Chondrocyte (in vitro differentiated cells): ENCODE results near the gene RNF40. TPM values are rescaled to one million over a fixed set of nuclear protein-coding genes. Genes with fewer than 3 reads are reported as not detected.
A peak's percentile ranks its signal among the peaks of the same experiment; 100 is the strongest.

ENCODE experiments used
- DNase-seq: peaks from one replicate; pipeline ENCODE4 v3.0.0; 2021; ENCODE audit warnings: mixed read lengths, low spot score
- H3K27ac Mint-ChIP-seq: one replicate; pipeline ENCODE4 v1.8.0; 2021; ENCODE audit warnings: mild to moderate bottlenecking, moderate library complexity, mixed read lengths; ENCODE audit not compliant: unreplicated experiment
- H3K27me3 Mint-ChIP-seq: 2 replicates; pipeline ENCODE4 v1.8.0; 2021; ENCODE audit warnings: low read depth, mixed read lengths
- H3K36me3 Mint-ChIP-seq: 2 replicates; pipeline ENCODE4 v1.8.0; 2021; ENCODE audit warnings: low read depth, mixed read lengths
- H3K4me1 Mint-ChIP-seq: 2 replicates; pipeline ENCODE4 v1.8.0; 2021; ENCODE audit warnings: low read depth, mild to moderate bottlenecking, mixed read lengths
- H3K4me3 Mint-ChIP-seq: one replicate; pipeline ENCODE4 v1.8.0; 2021; ENCODE audit warnings: mild to moderate bottlenecking, moderate library complexity, mixed read lengths; ENCODE audit not compliant: unreplicated experiment
- H3K9me3 Mint-ChIP-seq: 2 replicates; pipeline ENCODE4 v1.8.0; 2021; ENCODE audit warnings: low read depth, mixed read lengths
- CTCF ChIP-seq: fragments of 200-600 bp; sonication (generic); IDR thresholded peaks from 2 replicates; pipeline ENCODE4 v1.5.0; 2021; ENCODE audit warnings: antibody characterized with exemption, mild to moderate bottlenecking, moderate library complexity
- total RNA-seq: library from RNA; stranded (reverse); gene quantifications from 3 replicates; pipeline ENCODE4 v1.2.1, GENCODE V29; 2021

The RNF40 gene
- total RNA-seq, 1 donor from 2014 or later, result 71.1 TPM

DNA sequence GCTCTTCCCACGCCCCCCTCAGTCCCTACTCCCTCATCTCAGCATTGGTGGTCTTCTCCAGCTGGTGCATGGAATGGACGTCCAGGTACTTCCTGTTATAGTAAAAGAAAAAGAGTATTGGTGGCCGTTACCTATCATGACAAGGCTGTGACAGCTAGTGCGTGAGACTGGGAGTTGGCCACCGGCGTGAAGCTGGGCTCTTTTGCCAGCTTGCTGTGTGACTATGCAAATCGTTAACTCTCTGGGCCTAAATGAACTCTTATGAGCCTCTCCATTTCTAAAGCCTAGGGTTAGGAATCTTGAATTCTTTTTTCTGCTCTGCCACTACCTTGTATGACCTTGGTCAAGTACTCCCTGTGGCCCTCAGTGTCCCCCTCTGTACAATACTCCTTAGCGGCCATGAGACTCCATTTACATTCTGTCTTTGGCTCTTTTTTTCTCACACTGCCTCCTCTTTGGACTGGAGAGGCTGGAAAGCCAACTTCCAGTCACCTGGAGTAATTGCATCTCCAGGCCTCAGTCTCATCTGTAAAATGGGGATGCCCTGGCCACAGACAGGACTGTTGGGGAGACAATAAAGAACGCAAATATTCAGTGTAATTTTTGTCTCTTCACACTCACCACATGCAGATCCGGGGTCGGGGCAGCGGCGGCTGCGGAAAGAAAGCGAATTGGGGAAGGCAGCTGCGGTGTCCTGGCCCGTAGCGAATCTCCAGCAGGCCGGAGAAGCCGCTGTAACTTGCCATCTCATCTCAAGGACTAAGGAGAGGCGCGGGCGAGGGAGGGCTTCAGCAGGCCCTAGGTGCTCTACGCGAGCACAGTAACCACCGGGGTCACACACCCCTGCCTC lies 1.3 kb upstream of the RNF40 start:
- Mint-ChIP-seq H3K4me1 (peaks cover 30% of the 10 kb centered on the region), H3K9me3 (no peaks in the 10 kb centered on the region), H3K27me3 (no peaks in the 10 kb centered on the region), H3K27ac (peak overlapping the region; percentile 96), H3K36me3 (peaks cover 9% of the 10 kb centered on the region), H3K4me3 (peak overlapping the region; percentile 87)
- TF ChIP-seq CTCF, result no peak
- DNase-seq, result no peak

DNA sequence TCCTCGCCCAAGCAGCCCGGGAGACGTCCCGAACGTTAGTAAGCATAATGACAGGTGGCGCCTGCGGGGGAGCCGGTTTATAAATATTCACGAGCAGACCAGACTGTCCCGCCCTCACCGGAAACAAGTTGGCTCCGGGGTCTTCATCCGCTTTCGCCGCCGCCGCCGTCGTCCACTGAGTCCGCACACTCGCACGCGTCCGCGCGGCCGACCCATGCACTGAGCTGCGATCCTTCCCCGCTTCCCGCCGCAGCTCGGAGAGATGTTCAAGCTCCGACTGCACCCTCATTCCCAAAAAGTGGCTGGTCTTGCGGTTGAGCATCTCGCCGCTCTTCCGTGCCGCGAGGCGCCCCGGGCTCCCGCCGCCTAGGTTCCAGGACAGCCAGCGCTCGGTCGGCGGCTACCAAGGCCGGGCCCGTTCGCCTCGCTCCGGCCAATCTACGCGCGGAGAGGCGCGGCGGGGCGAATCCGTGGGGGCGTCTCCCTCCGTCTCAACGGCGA lies 645 bp upstream of the RNF40 start:
- Mint-ChIP-seq H3K4me1 (peaks cover 30% of the 10 kb centered on the region), H3K27me3 (no peaks in the 10 kb centered on the region), H3K36me3 (peaks cover 7% of the 10 kb centered on the region), H3K9me3 (no peaks in the 10 kb centered on the region), H3K27ac (peak overlapping the region; percentile 96), H3K4me3 (peak overlapping the region; percentile 87)
- DNase-seq, result peak; percentile 92
- no peak for TF ChIP-seq CTCF

DNA sequence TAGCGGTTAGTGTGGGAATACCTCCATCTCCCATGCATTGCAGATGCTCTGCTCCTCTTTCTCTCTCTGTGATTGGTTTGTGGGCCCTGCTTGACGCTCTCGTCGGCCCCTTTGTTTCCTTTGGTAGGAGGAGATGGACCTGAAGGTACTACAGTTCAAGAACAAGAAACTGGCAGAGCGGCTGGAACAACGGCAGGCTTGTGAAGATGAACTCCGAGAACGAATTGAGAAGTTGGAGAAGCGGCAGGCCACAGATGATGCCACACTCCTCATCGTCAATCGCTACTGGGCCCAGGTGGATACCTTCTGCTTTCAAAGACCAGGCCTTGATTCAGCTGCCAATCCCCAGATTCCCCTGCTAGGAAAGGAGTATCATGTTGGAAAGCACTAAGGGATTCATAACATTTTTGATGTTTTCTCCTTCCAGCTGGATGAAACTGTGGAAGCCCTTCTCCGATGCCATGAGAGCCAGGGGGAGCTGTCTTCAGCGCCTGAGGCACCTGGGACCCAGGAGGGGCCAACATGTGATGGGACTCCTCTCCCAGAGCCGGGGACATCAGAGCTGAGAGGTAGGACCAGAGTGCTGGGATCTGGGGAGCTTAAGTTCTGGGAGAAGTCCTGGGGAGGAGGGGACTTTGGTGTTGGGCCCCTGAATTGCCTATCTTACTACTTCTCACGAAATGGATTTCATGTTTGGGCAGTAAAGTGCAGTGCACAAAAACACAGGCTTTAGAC lies 1.0 kb downstream of the RNF40 start:
- no peaks in the 10 kb centered on the region for H3K9me3 Mint-ChIP-seq
- H3K4me3 Mint-ChIP-seq, result peak overlapping the region; percentile 87
- peaks cover 16% of the 10 kb centered on the region for H3K36me3 Mint-ChIP-seq
- H3K4me1 Mint-ChIP-seq, result peaks cover 30% of the 10 kb centered on the region
- DNase-seq, result no peak
- H3K27me3 Mint-ChIP-seq, result no peaks in the 10 kb centered on the region
- no peak for TF ChIP-seq CTCF
- peak overlapping the region; percentile 89 for H3K27ac Mint-ChIP-seq

- Mint-ChIP-seq H3K27me3 (no peaks in the 10 kb centered on the region), H3K36me3 (peaks cover 22% of the 10 kb centered on the region)
- no peak for DNase-seq
Measured at GRCh38 chr16:30764086-30764485, 2.0 kb downstream of the RNF40 start.

More at GRCh38 chr16:30764086-30764485, 2.0 kb downstream of the RNF40 start:
- H3K27ac Mint-ChIP-seq, result no peak overlapping the region
- no peak for TF ChIP-seq CTCF
- H3K4me3 Mint-ChIP-seq, result no peak overlapping the region
- peaks cover 30% of the 10 kb centered on the region for H3K4me1 Mint-ChIP-seq
- no peaks in the 10 kb centered on the region for H3K9me3 Mint-ChIP-seq
